Activated CD4-positive, CD25-positive, alpha-beta regulatory T cell treated with anti-CD3 and anti-CD28 coated beads, Interleukin-2, amount 50 U/mL, for 24 hours (primary cell): Measurements from ENCODE around the gene TAF1A.

Experiments
- ATAC-seq, 2 donors: fragments of 150-1000 bp; cut with Tn5 transposase; one replicate each; pipeline ENCODE4 v1.10.0; 2021; ENCODE audit warnings: mild to moderate bottlenecking in 1 of 2, moderate library complexity in 1 of 2

Gene TAF1A

GRCh38 chr1:222594789-222595188, 5.1 kb upstream of the TAF1A start:
- no peak for ATAC-seq

GRCh38 chr1:222592171-222592570, 2.4 kb upstream of the TAF1A start:
- ATAC-seq: no peak

DNA sequence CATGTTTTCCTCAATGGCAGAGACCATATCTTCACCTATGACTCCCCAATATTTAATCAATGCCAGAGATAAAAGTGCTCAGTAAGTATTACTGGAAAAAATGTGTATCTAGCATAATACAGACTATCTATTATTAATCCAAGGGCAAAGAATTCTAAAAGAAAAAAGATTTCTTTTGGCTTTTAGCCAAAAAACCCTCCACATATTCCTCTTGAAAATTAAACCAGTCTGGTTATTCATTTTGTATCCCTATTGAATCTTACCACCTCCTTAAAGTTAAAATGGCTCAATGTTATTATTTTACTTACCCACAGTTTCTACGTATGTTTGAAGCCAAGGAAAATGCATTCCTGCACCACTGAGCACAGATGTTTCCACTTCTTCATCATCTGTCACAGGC, 1.6 kb downstream of the TAF1A start:
- ATAC-seq: no peak

DNA sequence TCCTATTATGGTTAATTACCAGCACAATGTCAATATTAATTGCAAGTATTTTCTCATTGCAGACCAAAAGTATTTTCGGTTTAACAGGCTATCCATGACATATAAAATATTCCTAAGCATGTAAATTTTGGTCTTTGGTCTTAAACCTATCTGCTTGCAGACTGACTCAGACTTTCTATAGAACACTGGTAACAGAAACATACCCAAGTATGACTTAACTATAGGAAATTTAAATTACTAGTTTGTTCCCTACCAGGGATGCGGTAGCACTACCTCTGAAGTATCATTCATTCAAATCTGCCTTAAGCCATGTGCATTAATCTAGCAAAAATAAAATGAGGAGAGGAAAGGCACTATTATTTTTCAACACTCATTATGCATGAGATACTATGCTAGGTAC, 2.9 kb downstream of the TAF1A start:
- peak in 1 of 2 donors; percentile 30 for ATAC-seq

DNA sequence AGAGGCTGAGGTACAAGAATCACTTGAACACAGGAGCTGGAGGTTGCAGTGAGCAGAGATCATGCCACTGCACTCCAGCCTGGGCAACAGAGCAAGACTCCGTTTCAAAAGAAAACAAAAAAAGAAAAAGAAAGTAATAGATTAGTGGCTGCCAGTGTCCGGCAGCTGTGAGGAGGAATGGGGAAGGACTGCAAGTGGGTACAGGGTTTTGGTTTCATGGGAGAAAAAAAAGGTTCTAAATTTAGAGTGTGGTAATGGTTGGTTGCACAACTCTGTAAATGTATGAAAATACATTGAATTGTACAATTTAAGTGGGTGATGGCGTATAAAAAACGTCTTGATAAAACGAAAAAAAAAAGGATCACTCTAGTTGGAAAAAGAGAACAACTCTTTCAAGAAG, 6.7 kb downstream of the TAF1A start:
- no peak for ATAC-seq

DNA sequence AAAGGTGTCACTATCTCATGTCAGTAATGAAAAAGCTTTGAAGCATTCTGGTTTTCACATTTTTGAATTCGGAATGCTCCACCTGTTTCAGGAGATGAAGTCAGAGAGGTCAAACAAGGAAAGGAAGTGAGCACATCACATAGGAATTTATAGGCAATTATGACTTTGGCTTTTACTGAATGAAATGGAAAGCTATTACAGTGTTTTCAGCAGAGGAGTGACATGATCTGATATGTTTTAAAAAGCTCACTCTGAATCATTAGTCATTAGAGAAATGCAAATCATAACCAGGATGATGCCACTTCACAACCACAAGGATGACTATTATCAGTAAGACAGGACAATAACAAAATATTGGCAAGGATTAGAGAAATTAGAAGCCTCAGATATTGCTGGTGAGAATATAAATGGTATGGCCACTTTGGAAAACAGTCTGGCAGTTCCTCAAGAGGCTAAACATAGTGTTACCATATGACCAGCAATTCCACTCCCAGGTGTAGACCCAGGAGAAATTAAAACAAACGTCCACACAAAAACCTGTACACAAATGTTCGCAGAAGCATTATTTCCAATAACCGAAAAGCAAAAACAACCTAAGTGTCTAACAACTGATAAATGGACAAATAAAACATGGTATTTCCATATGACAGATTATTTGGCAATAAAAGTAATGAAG, 7.5 kb downstream of the TAF1A start:
- ATAC-seq: peak; percentile 51 to 69

DNA sequence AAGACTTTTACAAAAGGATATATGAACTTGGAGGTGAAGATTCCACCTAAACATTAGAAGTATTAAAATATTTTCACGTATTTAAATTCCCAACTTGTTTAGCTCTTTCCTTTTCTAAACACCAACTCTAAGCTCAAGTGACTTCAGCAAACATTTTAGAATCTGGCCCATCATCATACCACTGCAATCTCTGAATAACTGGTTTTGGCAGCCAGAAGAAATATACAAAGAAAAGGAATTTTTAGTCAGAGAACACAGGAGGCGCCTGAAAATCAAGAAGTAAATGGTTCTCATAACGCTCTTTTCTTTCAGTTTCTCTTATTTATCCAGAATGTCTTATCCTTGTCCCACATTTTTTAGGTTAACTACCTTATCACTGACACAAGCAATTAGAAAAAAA, 10.4 kb downstream of the TAF1A start:
- ATAC-seq: no peak

DNA sequence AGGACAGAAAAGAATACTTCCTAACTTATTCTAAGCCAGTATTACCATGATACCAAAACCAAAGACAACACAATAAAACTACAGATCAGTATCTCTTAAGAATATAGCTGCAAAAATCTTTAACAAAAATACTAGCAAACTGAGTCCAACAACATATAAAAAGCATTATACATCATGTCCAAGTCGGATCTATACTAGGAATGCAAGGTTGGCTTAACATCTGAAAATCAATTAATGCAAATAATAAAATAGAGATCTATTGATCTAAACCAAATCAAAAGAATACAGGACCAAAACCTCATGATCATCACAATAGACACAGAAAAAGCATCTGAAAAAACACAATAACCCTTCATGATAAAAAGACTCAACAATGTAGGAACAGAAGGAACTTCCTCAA, 18.9 kb downstream of the TAF1A start:
- no peak for ATAC-seq

- ATAC-seq: no peak
Observed at GRCh38 chr1:222561656-222562055, 28.1 kb downstream of the TAF1A start.

DNA sequence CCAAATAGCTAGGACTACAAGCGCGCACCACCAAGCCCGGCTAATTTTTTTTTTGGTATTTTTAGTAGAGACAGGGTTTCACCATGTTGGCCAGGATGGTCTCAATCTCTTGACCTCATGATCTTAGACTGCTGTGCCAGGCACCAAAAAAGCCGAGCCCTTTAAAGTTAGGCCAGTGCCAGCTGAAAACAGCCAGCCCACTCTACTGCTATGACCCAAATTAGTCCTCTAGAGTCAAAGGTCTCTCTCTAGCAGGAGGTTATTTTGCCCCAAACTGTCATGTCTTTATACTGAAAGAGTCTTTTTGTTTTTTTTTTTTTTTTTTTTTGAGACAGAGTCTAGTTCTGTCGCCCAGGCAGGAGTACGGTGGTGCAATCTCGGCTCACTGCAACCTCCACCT, 32.2 kb downstream of the TAF1A start:
- no peak for ATAC-seq

- ATAC-seq: no peak
Observed at GRCh38 chr1:222557148-222557547, 32.6 kb downstream of the TAF1A start.

GRCh38 chr1:222555992-222556615, 33.6 kb downstream of the TAF1A start:
- no peak for ATAC-seq

DNA sequence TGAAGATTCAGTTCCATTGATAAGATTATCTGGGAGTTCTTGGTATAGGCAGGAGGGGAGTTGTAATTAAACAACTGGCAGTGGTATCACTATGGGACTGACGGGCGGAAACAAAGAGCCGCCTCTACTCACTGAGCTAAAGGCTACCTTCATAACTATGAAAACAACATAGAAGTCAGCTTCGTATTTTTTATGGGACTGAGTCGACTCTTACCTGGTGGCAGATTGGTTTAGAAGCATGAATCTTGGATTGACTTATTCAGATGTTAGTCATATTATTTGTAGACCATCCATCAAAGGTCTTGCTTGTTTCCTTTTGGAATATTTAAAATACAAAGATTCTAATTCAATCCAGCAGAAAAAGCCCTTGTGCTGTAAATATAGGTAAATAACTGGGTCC, 35.6 kb downstream of the TAF1A start:
- no peak for ATAC-seq

GRCh38 chr1:222552882-222553281, 36.9 kb downstream of the TAF1A start:
- no peak for ATAC-seq

DNA sequence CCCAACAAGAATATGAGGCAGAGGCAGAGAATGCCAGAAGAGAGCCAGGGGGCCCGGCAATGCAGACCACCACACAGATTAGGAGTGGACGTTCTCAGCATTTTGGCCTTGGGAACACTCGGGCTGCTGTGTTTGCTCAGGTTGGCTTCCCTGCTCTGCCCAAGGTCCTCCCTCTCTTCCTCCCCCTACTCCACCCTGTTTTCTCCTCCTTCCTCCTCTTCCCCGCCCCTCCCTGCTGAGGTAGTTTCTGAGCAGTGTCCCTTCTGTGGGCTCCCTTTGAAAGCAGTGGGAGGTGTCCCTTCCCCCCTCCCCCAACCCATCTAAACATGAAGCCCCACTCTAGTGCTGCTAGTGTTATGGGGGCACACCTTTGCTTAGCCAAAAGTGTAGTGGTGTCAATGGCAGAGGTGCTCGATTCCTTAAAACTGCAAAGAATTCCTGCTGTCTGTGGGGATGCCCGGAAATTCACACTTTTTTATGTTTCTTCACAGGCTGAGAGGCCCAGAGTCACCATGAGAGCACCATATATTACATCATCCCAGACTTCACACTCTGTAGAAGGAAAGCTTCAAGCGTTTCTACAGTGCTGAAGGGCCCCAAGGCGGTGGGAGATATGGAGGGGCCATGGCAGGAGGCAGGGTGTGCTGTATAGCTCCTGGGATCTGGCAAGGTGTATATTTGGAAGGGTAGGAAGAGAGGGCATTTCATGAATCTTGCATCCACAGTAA, 41.6 kb downstream of the TAF1A start, which contains the start of gene HHIPL2:
HHIPL2 (minus strand) TSS at position 161 of the 728 bp plus-strand sequence; CDS start at position 101, 60 bp downstream.
- ATAC-seq: no peak

DNA sequence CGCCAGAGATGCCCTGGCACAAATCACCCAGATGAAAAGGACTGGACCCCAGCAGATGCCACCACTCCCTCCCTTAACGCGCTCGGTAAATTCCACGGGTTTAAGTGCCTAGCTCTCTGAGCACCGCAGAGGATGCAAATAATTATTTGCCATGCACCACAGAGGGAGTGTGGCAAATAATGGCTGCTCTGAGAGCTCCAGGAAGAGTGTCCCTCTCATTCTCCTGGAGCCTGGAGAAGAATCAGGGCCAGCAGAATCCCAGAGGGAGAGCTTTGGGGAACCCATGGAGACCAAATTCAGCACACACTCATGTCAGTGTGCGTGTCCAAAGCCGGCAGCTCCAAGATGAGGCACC, 42.5 kb downstream of the TAF1A start:
- no peak for ATAC-seq

DNA sequence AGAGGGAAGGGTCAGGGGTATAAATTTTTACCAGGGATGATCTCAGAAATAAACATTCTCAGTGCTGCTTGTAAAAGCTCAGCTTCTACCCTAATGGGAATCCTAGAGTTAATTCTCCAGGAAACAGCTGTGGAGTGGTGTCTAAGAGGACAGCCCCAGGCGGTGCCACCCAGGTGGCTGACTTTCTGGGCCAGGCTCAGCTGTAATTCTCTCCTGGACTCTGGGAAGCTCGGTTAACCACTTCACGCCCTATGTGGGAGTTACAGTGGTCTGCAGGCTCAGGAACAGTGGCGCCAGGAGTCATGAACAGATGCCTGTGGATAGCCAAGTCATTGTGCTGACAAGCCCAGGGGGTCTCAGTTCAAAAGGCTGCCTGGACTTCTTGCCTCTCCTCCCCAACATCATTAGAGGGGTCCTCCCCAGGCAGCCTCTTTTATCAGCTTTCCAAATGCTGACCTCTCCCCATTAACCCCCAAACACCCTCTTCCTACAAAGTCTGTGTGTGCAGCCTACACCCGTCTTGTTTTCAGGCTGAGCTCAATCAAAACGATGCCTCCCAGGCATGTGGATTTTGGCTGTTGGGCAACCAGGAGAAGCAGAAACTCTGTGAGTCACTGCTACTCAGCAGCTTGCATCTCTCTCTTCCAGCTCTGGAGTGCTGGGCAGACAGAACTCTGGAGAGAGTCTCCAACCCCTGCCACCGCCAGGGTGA, 43.0 kb downstream of the TAF1A start:
- ATAC-seq: no peak

DNA sequence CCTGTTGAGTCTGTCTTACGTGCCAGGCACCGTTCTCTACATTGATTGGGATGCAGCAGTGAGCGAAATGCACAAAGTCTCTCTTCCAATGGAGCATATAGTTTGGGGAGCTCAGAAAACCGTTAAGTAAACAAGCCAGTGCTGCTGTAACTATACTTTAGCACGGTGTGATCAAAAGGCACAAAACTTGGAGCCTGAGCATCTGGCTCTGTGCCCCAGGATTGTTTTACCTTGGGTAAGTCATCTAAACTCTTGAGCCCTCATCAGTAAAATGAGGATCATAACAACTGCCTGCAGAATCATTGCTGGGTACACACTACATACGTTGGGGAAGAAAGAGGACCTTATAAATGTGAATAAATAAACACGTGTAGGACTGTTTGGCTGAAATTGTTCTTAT, 43.6 kb downstream of the TAF1A start:
- no peak for ATAC-seq

DNA sequence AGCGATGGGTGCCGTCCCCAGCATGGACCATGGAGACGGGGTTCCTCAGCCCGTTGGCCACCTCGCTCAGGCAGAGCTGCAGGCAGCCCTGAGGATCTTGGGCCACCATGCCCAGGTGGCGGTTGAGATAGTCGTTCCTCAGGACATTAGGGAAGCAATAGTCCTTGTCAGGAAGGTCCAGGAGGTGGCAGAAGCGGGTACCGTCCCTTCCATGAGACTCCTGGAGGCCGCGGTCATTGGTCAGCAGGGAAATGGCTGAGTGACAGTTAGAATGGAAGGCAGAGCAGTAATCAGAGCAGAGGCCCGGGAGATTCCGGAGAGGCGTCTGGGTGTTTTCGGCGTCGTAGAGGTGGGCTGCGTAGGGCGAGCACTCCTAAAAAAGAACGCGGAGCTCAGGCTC, 45.9 kb downstream of the TAF1A start:
- ATAC-seq: no peak

GRCh38 chr1:222540598-222540995, 49.1 kb downstream of the TAF1A start:
- no peak for ATAC-seq

- no peak for ATAC-seq
Observed at GRCh38 chr1:222539951-222540597, 49.7 kb downstream of the TAF1A start.

- ATAC-seq: no peak
Observed at GRCh38 chr1:222535455-222535854, 54.3 kb downstream of the TAF1A start.

- ATAC-seq: no peak
Observed at GRCh38 chr1:222530852-222531251, 58.9 kb downstream of the TAF1A start.
